HG02938 (cell line): ENCODE measurements around the gene METRNL.
"Not testable (repeated sequence)": the region's sequence is repeated elsewhere in the genome, so short reads cannot be mapped to it uniquely, and the experiment has no call there.

Source experiments
- ATAC-seq: cut with Tn5 transposase; IDR thresholded peaks from one replicate; pipeline ENCODE4 v1.9.1; 2021; ENCODE audit warnings: mild to moderate bottlenecking, moderate library complexity; ENCODE audit not compliant: unreplicated experiment

Gene METRNL, protein sequence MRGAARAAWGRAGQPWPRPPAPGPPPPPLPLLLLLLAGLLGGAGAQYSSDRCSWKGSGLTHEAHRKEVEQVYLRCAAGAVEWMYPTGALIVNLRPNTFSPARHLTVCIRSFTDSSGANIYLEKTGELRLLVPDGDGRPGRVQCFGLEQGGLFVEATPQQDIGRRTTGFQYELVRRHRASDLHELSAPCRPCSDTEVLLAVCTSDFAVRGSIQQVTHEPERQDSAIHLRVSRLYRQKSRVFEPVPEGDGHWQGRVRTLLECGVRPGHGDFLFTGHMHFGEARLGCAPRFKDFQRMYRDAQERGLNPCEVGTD

DNA sequence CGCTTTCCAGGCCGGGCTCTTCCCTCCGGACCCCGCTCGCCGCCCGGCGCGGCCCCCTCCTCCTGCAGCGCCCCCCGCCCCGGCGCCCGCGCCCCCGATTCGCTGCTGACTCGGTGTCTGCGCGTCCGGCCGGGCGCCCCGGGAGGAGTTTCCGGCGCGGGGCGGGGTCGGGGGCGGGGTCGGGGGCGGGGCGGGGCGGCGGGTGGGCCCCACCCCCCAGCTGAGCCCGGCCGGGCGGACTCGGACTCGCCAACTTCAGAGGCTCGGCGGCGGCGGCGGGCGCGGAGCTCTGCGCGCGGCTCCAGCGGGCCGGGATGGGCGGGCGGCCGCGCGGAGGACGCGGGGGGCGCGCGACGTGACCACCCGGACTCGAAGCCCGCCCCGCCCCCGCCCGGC is at the start of gene METRNL:
Gene METRNL, plus strand, starts transcription at position 258 of the 396 bp plus-strand sequence. CDS start 207 bp downstream, outside the sequence.
- ATAC-seq = no peak

DNA sequence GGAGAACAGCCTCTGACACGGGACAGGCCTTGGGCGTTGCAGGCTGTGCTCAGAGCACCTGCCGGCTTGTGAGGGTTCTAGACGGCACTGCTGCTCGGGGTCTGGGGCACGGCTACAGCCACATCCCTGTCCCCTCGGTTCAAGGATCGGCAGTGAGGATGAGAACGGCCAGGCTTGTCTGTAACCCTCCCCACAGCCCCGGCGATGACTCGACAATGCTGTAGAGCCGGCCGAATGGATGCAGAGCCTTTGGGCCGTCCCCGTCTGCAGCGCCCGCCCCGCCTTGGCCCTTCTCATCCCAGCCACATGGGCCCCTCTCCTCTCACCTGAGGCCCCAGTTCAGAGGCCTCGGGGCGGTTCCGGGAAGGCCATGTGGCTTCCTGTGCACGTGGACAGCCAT is 49.0 kb upstream of the METRNL start:
- ATAC-seq = no peak

DNA sequence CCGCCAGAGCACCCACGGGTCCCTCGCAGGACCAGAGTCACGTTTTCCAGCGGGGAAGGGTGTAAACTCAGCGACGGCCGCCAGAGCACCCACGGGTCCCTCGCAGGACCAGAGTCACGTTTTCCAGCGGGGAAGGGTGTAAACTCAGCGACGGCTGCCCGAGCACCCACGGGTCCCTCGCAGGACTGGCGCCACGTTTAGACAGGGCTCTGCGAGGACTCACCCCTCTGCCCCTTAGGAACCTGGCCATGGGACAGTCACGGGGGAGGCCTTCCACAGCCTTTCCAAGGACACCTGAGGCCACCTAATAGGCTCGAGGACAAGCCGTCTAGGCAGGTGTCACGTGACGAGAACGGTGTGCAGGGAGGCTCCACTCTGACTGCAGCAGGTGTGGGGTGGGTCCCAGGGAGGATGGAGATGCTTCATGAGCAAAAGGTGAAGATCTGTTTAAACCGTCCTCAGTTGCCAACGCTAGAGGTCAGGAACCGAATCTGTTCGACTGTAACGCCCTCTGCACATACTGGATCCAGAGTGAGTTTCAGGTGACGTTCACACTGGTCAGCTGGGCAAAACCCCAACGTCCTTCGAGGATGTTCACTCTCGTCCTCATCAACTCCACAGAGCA is 48.0 kb upstream of the METRNL start:
- ATAC-seq = no peak

DNA sequence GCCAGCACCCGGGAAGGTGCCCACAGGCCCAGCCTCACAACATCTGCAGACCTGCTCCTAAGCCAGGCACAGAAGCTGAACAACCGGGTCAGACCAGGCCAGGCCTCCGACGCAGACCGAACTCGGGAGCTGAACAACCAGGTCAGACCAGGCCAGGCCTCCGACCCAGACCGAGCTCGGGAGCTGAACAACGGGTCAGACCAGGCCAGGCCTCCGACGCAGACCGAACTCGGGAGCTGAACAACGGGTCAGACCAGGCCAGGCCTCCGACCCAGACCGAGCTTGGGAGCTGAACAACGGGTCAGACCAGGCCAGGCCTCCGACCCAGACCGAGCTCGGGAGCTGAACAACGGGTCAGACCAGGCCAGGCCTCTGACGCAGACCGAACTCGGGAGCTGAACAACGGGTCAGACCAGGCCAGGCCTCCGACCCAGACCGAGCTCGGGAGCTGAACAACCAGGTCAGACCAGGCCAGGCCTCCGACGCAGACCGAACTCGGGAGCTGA is 47.4 kb upstream of the METRNL start:
- ATAC-seq = not testable (repeated sequence)

DNA sequence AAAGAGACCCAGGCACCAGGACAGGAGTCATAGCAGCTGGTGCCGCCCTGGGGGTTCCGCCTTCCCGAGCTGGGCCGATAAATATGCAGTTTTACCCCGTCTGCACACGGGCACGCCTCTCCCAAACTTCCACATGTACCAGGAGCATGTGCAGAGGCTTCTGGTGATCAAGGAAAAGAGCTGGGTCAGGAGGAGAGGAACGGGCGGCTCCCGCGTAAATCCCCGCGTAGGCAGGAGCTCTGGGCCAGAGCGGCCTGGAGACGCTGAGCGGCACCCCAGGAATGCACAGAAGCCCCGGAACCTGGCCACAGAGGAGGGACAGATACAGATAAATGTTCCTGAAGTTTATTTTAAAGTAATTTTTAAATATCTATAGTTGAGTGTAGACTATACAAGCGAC is 46.6 kb upstream of the METRNL start:
- ATAC-seq = no peak

DNA sequence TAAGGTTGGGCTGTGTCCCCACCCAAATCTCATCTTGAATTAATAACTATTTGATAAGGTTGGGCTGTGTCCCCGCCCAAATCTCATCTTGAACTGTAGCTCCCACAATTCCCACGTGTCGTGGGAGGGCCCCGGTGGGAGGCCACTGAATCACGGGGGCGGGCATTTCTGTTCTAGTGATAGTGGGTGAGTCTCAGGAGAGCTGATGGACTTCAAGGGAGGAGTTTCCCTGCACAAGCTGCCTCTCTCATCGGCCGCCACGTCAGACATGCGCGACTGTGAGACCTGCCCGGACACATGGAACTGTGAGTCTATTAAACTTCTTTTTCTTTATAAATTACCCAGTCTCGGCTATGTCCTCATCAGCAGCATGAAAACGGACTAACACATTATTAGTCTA is 44.9 kb upstream of the METRNL start:
- ATAC-seq = no peak

DNA sequence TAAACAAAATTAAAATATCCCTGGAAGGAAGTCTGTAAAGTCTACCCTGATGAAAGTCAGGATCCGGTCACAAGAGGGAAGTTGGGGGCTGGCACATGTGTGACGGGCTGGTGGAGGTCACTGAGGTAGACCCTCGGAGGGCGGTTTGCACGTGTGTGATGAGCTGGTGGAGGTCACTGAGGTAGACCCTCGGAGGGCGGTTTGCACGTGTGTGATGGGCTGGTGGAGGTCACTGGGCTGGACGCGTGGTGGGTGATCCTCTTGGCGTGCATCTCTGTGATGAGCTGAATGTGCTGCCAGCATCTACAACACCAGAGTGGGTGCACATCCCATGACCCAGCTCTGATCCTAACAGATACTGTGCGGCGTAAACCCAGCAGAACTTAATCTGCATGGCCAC is 43.7 kb upstream of the METRNL start:
- ATAC-seq = no peak

DNA sequence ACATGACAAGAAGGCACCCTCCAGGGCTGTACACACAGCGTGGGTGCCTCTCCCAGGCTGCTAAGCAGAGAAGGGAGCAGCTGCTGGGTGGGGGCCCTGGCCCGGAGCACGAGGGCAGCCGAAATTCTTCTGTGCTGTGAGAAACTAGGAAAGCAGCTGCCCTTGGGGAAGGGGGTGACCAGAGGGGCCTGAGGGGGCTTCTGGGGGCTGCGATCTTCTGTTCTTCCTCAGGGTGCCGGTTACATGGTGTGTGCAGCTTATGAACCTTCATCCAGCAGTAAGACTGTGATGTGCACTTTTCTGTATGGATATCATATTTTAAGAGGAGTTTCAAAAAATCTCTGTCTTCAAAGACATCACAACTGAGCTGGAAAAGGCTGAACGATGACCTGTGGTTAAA is 43.2 kb upstream of the METRNL start:
- no peak for ATAC-seq

DNA sequence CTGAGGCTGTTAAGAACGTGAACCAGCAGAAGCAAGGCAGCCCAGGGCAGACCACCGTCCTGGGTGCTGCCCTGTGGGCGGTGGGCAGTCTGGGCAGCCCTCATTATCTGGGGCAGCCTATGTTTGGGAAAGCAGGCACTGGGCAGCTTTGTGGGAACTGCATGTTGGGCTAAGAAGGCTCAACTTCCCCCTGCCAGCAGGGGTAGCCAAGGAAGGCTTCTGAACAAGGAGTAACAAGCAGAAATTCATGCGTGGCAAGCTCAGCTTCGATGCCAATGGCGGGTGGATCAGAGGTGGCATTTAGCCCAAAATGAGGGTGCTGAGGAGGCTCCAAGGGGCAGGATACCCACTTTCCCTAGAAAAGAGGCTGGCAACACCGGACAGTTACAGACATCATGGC is 42.7 kb upstream of the METRNL start:
- ATAC-seq = no peak

DNA sequence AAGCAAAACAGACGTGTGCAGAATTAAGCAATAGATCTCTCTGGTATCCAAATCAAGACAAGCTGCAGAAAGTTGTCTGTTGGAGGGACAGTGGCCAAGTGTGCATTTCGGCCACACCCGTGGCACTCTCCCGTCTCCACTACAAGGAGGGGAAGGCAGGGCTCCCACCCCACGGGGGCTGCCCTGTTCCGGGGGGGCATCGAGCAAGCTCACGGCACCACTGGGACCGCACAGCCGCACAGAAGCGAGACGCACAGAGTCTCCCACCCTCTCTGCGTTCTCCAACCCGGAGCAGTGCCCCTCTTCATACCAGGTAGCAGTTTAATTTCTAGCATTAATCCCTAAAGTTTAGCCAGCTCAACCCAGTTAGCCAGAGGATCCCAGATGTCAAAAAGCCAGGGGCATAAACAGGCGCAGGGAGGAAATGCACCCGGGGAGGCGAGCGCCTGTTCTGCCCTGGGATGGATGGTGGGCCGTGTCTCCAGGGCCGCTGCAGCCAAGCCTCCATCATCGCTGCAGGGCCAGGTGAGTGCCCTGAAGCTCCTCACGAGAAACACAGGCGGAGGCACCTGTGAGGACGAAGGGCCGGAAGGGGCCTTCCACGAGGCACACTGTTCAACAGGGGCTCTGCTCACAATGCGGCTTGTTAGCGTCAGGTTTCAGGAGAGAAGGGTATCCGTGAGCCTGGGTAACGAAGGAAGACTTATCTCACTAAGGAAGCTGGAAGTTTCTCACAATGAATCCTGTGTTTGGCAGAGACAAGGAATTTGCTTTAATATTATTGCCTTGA is 42.1 kb upstream of the METRNL start:
- ATAC-seq = no peak

DNA sequence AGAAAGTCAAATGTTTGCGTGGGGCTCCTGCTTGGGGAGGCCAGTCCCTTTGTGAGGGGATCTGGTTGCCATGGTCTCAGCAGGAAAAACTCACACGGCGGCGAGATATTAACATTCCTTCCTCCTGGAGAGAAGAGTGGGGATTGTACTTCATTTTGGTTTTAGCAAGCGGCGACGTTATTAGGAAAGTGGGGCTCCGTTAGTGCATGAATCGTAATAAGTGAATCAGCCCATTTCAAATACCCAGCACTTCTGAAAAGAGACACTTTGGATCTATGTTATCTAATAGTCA is 41.6 kb upstream of the METRNL start:
- ATAC-seq = no peak

DNA sequence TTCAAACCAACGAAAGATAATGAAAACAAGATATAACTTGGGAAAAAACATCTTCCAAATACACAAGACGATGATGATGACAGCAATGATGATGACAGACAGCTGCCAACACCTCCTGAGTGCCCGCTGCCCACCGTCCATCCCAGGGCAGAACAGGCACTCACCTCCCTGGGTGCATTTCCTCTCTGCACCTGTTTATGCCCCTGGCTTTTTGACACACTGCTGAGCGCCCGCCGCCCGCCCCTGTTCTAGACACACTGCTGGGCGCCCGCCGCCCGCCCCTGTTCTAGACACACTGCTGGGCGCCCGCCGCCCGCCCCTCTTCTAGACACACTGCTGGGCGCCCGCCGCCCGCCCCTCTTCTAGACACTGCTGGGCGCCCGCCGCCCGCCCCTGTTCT is 40.4 kb upstream of the METRNL start:
- ATAC-seq = not testable (repeated sequence)

DNA sequence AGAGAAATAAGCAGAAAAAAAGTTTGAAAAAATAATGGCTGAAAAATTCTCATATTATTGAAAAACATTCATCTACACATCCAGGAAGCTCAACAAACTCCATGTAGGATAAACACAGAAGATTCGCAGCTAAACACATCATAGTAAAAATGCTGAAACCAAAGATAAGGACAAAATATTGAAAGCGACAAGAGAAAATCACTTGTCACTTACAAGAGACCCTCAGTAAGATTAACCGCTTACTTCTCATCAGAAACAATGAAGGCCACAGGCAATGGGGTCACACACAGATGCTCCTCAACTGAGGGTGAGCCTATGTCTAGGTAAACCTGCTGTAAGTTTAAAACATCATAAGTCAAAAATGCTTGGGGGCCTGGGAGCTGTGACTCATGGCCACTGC is 38.1 kb upstream of the METRNL start:
- no peak for ATAC-seq

DNA sequence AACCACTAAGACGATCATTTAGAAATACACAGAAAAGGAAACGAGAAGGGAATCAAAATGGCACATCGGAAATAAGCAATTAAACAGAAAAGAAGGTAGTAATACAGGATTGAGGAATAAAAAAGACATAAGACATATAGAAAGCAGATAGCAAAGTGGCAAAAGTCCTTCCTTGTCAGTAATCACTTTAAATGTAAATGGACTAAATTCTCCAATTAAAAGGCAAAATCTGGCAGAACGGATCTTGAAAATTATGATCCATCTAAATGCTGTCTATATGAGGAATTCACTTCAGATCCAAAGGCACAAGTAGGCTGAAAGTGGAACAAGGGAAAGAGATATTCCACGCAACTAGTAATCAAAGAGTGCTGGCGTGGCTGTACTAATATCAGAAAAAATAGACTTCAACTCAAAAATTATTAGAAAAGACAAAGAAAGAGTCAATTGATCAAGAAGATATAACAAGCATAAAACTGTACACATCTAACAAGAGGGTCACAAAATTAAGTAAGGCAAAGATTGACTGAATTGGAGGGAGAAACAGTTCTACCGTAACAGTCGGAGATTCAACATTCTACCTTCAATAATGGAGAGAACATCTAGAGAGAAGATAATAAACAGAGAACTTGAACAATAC is 36.8 kb upstream of the METRNL start:
- ATAC-seq = no peak

DNA sequence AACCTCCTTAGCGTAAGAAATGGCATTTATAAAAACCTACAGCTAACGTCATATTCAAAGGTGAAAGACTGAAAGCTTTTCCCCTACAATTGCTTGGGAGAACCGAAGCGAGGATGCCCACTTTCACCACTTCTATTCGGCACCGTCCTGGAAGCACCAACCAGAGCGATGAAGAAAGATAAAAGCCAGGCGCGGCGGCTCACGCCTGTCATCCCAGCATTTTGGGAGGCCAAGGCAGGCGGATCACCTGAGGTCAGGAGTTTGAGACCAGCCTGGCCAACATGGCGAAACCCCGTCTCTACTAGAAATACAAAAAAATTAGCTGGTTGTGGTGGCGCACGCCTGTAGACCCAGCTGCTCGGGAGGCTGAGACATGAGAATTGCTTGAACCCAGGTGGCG is 34.9 kb upstream of the METRNL start:
- ATAC-seq = not testable (repeated sequence)

DNA sequence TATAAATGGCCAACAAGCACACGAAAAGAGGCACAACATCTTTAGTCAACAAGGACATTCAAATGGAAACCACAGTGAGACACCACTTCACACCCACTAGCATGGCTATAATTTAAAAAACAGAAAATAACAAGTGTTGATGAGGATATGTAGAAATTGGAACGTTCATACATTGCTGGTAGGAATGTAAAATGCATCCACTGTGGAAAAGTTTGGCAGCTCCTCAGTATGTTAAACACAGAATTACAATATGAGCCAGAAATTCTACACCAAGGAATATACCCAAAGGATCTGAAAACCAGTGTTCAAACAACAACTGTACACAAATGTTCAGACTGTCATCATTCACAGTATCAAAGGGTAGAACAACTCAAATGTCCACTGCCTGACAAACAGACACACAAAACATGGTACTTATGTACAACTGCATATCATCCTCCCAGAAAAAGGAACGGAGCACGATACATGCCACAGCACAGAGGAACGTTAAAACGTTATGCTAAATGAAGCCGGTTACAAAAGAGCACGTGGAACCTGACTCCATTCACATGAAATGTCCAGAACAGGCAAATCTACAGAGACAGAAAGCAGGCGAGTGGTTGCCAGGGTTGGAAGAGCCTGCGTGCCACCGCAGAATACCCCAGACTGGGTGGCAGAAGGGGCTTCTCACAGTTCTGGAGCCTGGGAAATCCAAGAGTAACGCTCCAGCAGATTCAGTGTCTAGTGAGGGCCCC is 32.8 kb upstream of the METRNL start:
- ATAC-seq = no peak

DNA sequence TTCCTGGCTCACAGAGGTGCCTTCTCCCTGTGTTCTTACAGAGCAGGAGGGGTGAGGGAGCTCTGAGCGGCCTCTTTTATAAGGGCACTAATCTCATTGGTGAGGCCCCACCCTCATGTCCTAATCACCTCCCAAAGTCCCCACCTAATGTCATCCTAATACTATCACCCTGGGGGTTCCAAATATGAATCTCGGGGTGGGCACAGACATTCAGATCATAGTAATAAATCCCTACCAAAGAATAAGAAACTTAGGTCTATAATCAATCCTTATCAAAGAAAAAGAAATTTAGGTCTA is 32.3 kb upstream of the METRNL start:
- ATAC-seq = no peak

DNA sequence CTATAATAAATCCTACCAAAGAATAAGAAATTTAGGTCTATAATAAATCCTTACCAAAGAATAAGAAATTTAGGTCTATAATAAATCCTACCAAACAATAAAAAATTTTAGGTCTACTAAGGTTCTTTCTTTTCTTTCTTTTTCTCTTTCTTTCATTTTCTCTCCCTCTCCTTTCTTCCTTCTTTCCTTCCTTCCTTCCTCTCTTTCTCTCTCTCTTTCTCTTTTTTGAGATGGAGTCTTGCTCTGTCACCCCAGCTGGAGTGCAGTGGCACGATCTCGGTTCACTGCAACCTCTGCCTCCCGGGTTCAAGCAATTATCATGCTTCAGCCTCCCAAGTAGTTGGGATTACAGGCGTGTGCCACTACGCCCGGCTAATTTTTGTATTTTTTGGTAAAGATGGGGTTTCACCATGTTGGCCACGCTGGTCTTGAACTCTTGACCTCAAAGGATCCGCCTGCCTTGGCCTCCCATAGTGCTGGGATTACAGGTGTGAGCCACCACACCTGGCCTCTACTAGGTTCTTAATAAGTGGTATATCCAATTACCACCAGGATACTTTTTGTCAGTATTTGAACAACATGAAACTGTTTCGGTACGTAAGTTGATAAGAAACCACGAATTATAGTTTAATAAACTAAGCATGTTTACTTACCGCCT is 31.5 kb upstream of the METRNL start:
- not testable (repeated sequence) for ATAC-seq

DNA sequence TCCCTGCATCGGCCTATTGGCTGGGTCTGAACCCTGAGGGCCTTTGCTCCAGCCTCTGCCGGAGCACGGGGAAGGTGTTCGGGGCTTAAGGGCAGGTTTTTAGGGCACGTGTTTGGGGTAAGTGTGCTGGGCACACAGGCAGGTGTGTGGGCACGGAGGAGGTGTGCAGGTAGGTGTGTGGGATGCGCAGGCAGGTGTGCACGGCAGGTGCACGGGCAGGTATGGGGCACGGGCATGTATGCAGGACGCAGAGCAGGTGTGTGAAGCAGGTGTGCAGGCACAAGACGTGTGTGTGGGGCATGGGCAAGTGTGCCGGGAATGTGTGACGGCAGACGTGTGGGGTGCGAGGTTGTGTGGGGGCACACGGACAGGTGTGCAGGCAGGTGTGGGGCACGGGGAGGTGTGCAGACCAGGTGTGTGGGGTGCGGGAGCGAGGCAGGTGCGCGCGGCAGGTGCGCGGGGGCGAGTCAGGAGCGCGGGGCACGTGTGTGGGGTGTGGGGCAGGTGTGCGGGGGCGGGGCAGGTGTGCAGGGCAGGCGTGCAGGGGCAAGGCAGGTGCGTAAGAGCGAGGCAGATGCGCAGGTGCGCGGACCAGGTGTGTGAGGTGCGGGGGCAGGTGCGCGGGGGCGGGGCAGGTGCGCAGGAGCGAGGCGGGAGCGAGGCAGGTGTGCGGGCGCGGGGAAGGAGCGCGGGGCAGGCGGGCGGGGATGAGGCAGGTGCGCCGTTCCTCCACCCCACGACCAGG is 28.6 kb upstream of the METRNL start:
- no peak for ATAC-seq
